HCEC 1CT (cell line): Measurements from ENCODE around the gene CD200.
A peak's percentile ranks its signal among the peaks of the same experiment; 100 is the strongest.

ENCODE experiments used
- DNase-seq: peaks from one replicate; pipeline ENCODE4 v3.0.0-alpha.2; 2017

CD200 gene, protein sequence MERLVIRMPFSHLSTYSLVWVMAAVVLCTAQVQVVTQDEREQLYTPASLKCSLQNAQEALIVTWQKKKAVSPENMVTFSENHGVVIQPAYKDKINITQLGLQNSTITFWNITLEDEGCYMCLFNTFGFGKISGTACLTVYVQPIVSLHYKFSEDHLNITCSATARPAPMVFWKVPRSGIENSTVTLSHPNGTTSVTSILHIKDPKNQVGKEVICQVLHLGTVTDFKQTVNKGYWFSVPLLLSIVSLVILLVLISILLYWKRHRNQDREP

DNA sequence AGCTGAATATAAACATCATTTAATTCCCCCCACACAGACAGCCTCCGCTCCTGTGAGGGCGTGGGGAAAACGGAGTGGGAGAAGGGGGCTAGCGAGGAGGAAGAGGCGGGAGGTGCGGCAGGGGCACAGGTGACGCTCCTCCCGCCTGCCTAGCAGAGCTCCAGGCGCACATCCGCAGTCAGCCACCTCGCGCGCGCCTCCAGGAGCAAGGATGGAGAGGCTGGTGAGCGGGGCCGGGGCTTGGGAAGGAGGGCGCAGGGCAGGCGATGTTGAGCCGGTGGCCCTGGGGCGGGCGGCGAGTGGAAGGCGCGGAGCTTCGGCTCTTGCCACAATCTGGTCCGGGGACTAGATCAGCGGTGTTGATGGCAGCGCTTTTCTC lies at the start of gene CD200:
Gene CD200, plus strand, starts transcription at position 155 of the 379 bp plus-strand sequence. Its CDS starts 57 bp downstream, at position 212.
- DNase-seq, result no peak

DNA sequence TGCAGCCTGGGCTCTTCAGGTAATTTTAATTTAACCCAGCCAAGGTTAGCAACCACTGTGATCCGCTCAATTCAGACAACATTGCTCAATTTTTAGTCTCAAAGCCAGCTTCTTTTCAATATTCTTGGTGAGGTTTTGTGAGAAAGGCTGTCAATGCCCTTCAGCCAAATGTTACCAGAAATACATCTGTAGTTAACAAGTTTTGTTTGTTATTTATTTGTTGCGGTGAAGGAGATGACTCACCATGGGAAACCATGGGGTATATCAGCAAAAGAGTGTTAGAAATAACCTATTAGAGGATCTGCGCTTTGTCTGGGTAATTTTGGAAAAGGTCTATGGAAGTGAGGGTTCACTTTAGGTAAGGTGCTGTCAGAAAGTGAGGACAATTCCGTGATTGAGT lies 43.9 kb upstream of the CD200 start:
- DNase-seq, result no peak

DNA sequence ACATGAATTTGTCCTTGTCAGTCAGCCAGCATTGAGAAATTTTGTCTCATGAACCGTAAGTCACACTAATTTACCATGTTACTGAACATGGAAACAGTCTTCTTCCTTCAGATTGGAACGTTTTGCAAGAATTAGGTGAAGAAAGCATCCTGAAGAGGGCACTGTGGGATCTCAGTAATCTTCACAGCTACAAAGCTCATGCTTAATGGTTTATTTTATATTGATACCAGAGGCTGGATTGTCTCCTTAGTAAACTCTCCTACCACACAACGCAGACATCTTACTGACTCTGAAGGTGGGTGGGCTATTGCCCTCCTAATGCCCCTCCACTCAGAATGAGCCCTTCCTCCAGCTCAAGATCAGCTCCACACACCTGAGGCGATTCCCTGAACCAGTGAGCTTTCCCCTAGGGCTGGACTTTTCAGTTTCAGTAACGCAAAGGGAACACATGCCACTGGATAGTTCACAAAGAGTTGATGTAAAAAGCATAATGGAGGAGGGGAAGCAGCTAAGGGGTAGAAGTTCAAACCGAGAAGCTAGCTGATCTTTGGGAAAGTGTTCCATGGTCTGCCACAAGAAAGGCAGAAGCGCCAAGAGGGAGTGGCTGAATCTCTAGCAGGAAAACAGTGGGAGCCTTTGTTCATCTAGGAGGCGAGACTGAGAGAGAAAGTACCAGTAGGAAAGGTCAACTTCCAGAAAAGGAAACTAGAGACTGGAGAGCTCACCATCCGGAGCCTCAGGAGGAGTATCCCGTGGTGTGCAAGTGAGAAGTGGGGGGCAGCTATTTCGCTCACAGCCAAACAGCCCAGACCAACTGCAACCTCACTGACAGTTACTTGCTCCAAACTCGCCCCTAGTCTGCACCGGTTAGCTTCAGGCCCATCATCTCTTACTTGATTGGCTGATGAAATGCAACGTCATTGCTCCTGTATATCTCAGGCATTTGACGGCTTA lies 39.3 kb upstream of the CD200 start, which contains the start of gene SLC9C1:
Gene SLC9C1, minus strand, starts transcription at position 849 of the 954 bp plus-strand sequence. CDS start 7,425 bp downstream, outside the sequence.
- peak; percentile 60 for DNase-seq

DNA sequence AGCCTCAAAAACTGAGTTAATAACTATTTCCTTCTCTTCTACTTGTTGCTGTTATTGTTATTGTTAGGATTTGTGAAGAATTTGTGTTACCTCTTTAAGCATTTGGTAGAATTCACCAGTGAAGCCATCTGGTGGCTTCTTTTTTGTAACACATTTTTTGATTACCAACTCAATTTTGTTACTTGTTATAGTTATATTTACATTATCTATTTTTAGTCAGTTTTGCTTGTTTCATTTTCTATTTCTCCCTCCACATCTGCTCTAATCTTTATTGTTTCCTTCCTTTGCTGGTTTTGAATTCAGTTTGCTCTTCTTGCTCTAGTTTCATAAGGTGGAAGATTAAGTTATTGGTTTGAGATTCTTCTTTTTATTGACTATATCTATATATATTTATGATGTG lies 35.2 kb upstream of the CD200 start:
- no peak for DNase-seq

DNA sequence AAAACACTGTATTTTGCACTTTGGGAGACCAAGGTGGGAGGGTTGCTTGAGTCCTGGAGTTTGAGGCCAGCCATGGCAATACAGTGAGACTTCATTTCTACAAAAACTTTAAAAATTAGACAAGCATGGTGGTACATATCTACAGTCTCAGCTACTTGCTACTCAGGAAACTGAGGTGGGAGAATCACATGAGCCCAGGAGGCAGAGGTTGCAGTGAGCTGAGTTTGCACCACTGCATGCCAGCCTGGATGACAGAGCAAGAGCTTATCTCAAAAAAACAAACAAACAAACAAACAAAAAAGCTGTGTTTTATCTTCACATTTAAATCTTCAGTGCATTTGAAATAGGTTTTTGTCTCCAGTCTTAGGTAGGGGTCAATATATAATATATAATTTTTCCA lies 34.2 kb upstream of the CD200 start:
- no peak for DNase-seq

DNA sequence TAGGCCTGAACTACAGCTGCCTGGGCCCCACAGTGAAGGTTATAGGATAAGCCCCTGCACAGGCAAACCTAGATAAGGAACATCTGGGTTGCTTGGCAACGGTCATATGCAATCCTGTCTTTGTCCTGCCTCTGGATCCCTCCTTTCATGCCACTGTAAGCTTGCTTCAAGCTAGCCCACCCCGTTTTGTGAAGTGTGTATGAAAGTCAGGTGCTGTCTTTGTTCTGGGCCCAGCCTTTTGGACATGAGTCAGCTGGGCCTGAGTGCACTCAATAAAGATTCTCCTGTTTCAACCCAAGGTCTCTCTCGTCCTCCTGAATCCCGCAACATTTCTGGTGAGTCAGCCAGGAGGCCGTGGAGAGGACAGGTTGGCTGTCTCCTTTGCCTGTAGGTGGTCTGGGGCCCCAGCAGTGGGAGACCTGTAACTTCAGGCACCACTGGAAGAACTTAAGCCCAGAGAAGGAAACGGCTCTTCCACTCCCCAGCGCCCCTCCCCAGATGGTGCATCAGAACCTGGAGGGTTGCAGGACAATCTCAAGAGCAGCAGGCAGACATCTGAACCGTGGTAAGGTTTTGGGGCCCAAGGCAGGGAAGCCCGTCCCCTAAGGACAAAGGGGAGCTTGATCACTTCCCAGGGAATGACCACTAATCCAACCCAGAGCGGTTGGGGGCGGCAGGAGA lies 30.7 kb upstream of the CD200 start:
- DNase-seq, result no peak

DNA sequence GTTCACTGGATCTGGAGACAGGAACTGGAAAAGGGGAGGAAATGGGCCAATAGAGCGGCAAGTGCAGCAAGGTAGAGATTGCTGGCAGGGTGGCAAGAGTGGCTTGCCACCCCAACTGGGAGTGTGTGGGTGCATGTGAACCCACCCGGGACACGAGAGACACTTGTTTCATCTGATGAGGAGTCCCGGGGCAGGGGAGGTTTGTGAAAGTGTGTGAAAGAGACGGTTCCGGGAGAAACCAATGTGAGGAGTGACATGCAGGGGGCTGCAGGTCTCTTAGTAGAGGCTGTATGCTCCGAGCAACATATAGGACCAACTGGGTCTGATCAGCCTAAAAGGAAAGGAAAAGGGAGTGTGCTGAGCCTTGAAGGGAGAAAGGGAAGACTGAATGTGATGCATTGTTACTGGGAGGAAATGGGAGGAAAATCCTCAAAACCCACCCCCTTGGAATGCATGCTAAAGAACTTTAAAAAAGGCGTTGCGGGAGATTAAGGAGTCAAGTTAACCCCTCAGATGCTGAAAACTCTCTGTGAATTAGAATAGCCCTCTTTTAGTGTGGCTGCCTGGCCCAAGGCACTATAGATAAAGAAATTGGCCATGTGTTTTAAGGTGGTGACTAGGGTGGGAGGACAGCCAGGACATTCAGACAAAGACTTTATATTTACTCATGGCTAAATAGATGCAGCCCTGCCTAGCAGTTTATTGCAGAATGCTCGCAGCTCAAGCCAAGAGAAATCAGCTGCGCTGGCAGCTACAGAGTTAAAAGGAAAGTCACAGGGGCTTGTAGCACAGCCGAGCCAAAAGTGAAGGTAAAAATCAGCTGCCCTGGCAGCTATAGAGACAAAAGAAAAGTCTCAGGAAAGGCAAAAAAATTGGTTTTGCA lies 29.8 kb upstream of the CD200 start:
- DNase-seq, result no peak

DNA sequence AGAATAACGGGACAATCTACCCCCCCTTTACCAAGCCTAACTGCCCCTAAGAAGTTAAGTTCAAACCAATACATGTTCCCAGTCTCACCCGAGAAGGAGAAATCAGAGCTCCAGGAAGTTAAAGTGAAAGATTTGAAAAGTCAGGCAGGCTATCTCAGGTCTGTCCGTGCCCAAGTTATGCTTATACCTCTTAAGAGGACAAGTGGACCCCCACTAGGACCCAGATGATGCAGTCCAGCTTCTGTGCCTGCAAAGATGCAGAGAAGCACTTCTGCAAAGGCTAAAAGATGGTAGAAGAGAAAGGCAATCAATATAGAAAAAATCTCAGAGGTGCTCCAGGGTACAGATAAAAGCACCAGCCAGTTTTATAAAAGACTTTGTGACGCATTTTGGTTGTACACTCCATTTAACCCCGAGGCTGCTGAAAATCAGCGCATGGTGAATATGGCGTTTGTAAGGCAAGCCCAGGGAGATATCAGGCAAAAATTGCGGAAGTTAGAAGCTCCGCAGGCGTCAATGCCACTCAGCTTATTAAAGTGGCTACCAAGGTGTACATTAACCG lies 29.1 kb upstream of the CD200 start:
- DNase-seq, result no peak

DNA sequence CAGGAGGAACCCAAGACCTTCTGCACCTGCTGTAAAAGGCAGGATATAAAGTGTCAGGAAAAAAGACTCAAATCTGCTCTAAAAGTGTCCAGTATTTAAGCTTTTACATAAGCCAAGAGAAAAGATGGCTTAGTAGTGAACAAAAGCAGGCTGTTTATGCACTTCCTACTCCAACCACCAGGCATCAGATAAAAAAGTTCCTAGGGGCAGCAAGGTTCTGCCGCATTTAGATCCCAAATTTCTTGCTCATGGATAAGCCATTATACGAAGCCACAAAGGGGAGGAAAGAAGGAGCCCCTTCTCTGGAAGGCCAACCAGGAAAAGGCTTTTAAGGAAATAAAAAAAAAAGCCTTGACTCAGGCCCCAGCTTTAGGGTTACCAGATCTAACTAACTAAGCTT lies 28.3 kb upstream of the CD200 start:
- DNase-seq, result no peak

DNA sequence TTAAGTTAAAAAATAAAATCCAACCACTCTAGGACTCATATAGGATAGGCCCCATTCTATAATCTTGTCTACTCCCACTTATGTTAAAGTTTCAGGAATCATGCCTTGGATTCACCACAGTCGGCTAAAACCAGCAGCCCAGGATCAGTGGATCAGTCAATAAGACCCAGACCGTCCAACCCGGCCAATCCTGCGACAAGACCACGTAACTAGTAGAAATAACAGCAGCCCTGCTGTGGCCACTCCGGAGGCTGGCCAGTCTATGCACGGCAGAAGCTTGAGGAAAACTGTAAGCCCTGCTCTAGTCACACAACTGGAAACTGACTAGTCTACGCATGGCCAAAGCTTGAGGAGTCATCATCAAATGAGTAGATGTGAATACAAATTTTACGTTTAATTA lies 26.1 kb upstream of the CD200 start:
- DNase-seq, result no peak

DNA sequence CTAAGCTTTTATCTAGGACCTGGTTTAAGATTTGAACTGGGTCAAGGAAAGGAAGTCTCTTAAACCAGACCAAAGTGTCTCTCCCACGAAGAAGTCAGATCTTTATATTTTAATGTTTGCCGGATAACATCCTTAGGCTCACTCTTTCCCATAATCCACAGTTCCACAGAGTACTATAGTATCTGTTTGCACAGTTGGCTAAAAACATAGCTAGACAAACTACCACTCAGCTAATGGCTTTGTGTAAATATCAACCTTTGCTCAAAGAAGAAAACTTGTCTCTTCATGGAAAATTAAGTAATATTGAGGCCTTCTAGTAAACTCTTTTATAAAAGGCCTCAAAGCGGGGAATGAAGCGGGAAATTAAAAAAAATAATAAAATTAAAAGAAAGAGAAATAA lies 25.4 kb upstream of the CD200 start:
- no peak for DNase-seq

DNA sequence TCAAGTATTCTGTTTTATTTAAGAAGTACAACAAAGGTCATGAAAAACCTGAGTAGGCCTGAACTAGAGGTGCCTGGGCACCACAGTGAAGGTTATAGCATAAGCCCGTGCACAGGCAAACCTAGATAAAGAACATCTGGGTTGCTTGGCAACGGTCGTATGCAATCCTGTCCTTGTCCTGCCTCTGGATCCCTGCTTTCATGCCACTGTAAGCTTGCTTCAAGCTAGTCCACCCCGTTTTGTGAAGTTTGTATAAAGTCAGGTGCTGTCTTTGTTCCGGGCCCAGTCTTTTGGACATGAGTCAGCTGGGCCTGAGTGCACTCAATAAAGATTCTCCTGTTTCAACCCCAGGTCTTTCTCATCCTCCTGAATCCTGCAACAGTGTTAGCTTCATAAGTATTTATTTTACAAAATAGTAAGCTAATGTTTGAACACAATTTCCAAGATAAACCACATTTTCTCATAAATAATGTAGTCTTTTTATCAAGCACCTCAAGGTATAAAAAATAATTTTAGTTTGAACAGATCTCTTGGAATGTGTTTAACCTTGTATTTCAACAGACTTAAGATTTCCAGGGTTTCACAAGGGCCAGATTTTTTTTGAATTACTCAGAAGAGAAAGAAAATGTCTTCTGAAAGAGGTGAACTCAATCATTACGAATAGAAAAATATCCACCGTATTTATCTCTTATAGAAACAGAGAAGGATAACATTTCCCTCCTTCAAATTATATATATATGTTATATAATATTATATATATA lies 24.6 kb upstream of the CD200 start:
- DNase-seq, result no peak

DNA sequence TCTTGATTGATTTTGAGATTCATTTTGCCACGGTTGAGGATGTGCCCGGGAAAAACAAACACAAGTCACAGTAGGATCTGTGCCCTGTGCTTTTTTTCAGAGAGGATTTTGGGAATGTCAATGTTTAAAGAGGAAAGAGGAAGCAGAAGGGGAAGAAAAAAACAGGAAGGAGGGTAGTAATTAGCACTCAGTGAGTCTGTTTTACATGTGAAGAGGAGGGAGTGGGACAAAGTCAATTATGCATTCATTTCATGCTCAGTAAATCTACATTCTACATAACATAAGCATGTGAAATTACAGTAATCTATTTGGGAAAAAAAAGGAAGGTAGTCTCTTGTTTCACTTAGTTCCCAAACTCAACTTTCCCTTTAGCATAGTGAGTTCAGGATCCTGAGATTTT lies 18.3 kb upstream of the CD200 start:
- DNase-seq, result no peak

DNA sequence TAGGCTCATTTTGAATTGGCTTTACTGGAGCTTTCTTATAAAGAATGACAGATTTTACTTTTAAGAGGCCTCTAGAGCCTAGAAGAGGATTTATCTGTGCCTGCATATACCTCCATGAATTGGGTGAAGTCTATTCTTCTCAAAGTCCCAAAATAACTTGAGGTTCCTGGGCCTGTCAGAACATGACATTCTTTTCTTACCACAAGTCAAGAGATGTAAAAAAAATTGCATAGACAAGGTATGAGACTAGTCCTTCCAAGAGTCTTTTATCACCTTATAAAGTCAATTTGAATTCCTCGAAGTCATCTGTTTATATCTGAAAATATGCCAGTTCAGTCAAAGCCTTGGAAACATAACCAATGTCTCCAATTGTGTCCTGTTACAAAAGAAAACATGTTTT lies 17.2 kb upstream of the CD200 start:
- no peak for DNase-seq

DNA sequence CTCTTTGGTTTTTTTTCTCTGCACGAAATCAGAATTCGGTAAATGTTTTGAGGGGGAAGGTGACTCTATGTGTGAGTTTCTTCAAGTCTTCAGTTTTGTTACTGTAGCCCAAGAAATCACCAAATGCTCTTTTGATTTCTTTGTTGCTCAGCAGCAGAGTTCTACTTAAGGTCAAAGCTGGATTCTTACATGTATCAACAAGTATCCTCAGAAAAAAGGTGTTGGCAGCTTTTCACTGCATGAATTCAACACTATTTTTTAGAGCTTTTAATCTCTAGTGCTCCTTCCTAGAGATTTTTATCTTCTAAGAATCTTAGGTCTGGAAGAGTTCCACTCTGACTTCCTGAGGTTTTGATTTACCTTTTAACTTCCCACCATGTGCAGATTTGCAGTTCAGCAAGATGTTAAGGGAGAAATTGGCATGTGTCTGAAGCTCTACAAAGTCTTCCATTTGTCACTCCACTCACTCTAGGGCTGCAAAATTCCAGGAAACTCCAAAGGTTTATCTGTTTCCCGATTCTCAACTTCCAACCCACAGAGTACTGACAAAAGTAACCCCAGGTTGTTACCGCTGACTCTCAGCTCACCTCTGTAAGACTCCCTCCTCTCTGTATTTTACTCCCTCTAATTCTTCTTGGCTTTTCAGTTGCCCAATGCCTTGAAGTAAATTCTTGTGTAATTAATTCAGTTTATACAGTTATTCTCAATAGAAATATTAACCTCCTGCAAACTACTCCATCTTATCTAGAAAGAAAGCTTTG lies 13.3 kb upstream of the CD200 start:
- DNase-seq, result no peak

DNA sequence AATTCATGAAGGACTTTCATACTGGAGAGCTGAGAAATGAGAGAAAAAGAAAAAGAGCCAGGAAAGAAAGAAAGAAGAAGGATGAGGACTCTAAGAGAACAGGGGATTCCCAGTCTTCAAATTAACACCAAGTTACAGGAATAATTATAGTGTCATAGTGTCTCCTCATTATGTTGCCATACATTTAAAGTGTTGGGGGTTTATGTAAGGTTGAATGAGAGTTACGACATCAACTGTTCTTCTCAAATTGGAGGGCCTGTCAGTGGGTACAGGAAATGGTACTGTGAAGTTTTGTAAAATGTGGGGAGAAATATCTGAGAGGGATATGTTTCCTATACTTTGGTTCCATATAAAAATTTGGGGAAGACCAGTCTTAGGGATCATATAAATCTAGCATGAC lies 12.3 kb upstream of the CD200 start:
- no peak for DNase-seq

DNA sequence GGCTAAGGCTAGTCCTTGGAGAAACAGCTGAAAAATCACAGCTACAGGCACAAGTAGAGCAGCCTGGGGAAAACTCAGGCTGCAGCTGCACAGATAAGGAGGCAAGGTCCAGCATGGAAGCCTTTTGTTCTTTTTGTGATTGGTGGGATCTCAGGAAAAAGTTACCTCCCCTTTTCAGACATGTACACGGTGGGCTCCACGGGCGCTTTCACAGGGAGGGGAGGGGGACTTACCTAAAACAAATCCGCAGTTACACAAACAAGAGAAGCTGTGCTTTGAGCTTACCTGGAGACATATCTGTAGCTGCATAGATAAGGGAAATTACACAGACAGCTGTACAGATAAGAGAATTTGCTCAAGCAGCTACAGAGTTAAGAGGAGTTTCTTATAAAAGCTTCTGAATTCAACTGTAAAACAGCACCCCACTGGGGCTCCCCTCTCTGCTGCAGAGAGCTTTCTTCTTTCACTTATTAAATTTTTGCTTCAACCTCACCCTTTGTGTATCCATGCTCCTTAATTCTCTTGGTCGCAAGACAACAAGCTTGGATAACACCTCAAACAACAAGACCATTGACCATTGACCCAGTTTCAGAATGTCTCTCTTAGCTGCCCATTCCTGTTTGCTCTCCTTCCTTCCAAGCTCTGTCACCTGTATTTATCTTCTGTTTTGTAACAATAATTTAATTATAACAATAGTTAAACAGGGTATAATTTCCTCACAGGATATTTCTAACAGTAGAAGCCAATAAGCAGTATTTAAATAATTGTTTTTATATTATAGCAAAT lies 10.9 kb upstream of the CD200 start:
- DNase-seq, result no peak

DNA sequence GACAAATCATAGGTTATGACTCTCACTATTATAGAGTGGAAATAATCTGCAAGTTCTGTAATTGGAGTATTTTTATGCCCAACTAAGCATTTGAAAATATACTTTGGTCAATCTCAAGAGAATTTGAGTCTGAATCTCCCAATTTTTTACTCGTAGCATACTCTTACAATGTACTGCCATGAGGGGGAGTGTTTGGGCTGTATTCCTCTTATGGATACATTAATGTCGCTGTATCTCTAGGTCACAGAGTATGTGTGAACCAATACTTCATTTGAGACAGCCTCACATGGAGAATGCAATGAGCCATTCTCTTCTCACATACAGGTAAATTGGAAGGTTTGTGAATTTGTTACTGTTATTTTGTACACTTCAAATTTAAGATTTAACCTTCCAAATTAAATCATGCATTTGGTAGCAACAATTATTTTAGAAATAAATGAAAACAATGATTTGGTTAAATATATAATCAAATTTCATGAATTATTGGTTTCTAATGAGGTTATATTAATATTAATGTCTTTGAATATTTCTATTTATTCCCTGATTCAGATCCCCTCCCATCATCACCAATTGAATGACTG lies 5.5 kb upstream of the CD200 start:
- DNase-seq, result peak; percentile 62

DNA sequence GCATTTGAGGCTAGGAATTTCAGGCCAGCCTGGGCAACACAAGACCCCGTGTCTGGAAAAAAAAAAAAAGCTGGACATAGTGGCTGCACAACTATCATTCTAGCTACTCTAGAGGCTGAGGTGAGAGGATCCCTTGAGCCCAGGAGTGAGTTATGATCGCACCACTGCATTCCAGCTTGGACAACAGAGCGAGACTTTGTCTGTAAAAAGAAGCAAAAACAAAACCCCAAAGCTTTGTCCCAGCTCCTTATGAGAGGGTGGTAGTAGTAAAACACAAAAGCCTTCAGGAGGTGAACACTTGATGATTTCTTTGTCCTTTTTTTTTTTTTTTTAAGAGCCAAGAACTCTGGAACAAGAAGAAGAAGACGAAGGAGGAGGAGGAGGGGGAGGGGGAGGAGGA lies 1.1 kb upstream of the CD200 start:
- no peak for DNase-seq
